Transverse colon (tissue), 4 donors: Measurements from ENCODE around the gene ZNF586. TPM values are rescaled to one million over a fixed set of nuclear protein-coding genes. Genes with fewer than 3 reads are reported as not detected.

Experiments used
- DNase-seq: peaks from one replicate; pipeline ENCODE4 v3.0.0-alpha.2; 2019
- H3K27ac ChIP-seq, 4 donors: fragments of 200-600 bp; sonication (generic); 2 replicates each; pipeline ENCODE4 v1.5.1; 2016 to 2018; ENCODE audit warnings: inconsistent platforms in 4 of 4
- H3K27me3 ChIP-seq: fragments of 200-600 bp; sonication (generic); 2 replicates; pipeline ENCODE4 v1.5.1; 2017; ENCODE audit warnings: inconsistent platforms
- H3K36me3 ChIP-seq, 4 donors: fragments of 200-600 bp; sonication (generic); 2 replicates each; pipeline ENCODE4 v1.5.1; 2017 to 2019; ENCODE audit warnings: inconsistent platforms in 4 of 4
- H3K4me1 ChIP-seq, 4 donors: fragments of 200-600 bp; sonication (generic); 2 replicates each; pipeline ENCODE4 v1.5.1; 2017 to 2020; ENCODE audit warnings: inconsistent platforms in 4 of 4
- H3K4me3 ChIP-seq, 4 donors: fragments of 200-600 bp; sonication (generic); 1 replicate in 1 of 4; 2 replicates in 3 of 4; pipeline versions ENCODE4 v1.5.1 to v1.6.1; 2017 to 2019; ENCODE audit warnings: inconsistent platforms in 4 of 4
- H3K9me3 ChIP-seq, 2 donors: fragments of 200-600 bp; sonication (generic); 2 replicates each; pipeline ENCODE4 v1.5.1; 2017 to 2019; ENCODE audit warnings: inconsistent platforms in 2 of 2
- CTCF ChIP-seq, 5 experiments: fragments of 200-600 bp in 3 of 5; fragments of 450-650 bp in 2 of 5; sonication (generic) in 3 of 5; IDR thresholded peaks; 1 replicate in 2 of 5; 2 replicates in 3 of 5; pipeline ENCODE4 v1.5.1; 2016 to 2017; ENCODE audit warnings: antibody characterized with exemption in 5 of 5, inconsistent platforms in 3 of 5, mild to moderate bottlenecking in 2 of 5, moderate library complexity in 1 of 5
- EP300 ChIP-seq: sonication (generic); formaldehyde crosslinking; IDR thresholded peaks from one replicate; pipeline ENCODE4 v1.6.1; 2017; ENCODE audit warnings: antibody characterized with exemption, low read depth
- POLR2A ChIP-seq: fragments of 450-650 bp; IDR thresholded peaks from one replicate; pipeline ENCODE4 v1.6.1; 2016; ENCODE audit warnings: antibody characterized with exemption, mild to moderate bottlenecking, moderate library complexity
- POLR2AphosphoS5 ChIP-seq, 3 donors: sonication (generic); formaldehyde crosslinking; IDR thresholded peaks; one replicate each; pipeline ENCODE4 v1.6.1; 2016; ENCODE audit warnings: antibody characterized with exemption in 3 of 3
- WGBS, 2 donors: methylation state at CpG; one replicate each; pipeline ENCODE4 v1.1.5; 2018; ENCODE audit warnings: low coverage in 1 of 2; 5-methylcytosine and 5-hydroxymethylcytosine counted together
- in situ Hi-C, 4 donors: fragments of 200-750 bp; cut with MboI; loops; one replicate each; pipeline versions ENCODE4 v1.15.0 to v1.15.1; 2017; ENCODE audit warnings: low sequenced_read_pairs in 3 of 4, low pct_ligation_motif_present in 1 of 4, low pct_unique_long_range_greater_than_20kb in 1 of 4
- intact Hi-C: fragments of 100-400 bp; cut with DNase I; formaldehyde crosslinking; loops from one replicate; pipeline ENCODE4 v1.15.1; 2023; ENCODE audit warnings: low total_unique reads
- total RNA-seq, 4 donors: library from RNA; depleted of rRNA; stranded (reverse); fragments of >200 nt; gene quantifications; one replicate each; pipeline ENCODE4 v1.1.0, GENCODE V29; 2016

The ZNF586 gene
- total RNA-seq, 4 donors from 2014 or later: 20.8 to 79.2 (median 27.3) TPM

- in situ Hi-C loops (no loop called here), intact Hi-C loops (loop anchor here (10.0 kb wide), 1 partner anchor 141 kb away; the partner anchor contains the start of gene ZNF417)
- H3K4me1 ChIP-seq: peaks cover 0 to 19% (median 8%) of the 10 kb centered on the region in 4 donors
- no peak overlapping the region for H3K27ac ChIP-seq
- no peak for DNase-seq
- H3K4me3 ChIP-seq: no peak overlapping the region
- peaks cover 33 to 41% of the 10 kb centered on the region in 2 donors for H3K9me3 ChIP-seq
- TF ChIP-seq CTCF (IDR thresholded peaks at IDR 0.05): no peak
- no peak for TF ChIP-seq POLR2AphosphoS5 (IDR thresholded peaks at IDR 0.05)
- TF ChIP-seq POLR2A: no peak
- TF ChIP-seq EP300: no peak
- peaks cover 0 to 63% (median 19%) of the 10 kb centered on the region in 4 donors for H3K36me3 ChIP-seq
- 98 to 100% methylated on average over 2 to 3 of the region's 3 CpGs for WGBS, 2 donors
- no peaks in the 10 kb centered on the region for H3K27me3 ChIP-seq
Observed at GRCh38 chr19:57773488-57773887, 4.0 kb downstream of the ZNF586 start.

- H3K9me3 ChIP-seq: peaks cover 52 to 72% of the 10 kb centered on the region in 2 donors
- in situ Hi-C loops (no loop called here), intact Hi-C loops (loop anchor here (10.0 kb wide), 1 partner anchor 138 kb away; the partner anchor contains the start of gene ZNF417)
- no peaks in the 10 kb centered on the region for H3K4me1 ChIP-seq
- DNase-seq: no peak
- 88 to 100% methylated on average over 2 to 6 of the region's 6 CpGs for WGBS, 2 donors
- peaks cover 2 to 85% (median 37%) of the 10 kb centered on the region in 4 donors for H3K36me3 ChIP-seq
- no peak overlapping the region for H3K27ac ChIP-seq
- no peaks in the 10 kb centered on the region for H3K27me3 ChIP-seq
- H3K4me3 ChIP-seq: no peak overlapping the region
- TF ChIP-seq EP300 (no peak), POLR2A (no peak), CTCF (IDR thresholded peaks at IDR 0.05) (no peak), POLR2AphosphoS5 (IDR thresholded peaks at IDR 0.05) (no peak)
Observed at GRCh38 chr19:57776764-57777296, 7.4 kb downstream of the ZNF586 start.

- no peaks in the 10 kb centered on the region for H3K4me1 ChIP-seq
- WGBS, 2 donors: 93% methylated on average over 4 of the region's 4 CpGs; no CpG with 5 or more reads in 1 of the 2 donors
- no peak overlapping the region for H3K27ac ChIP-seq
- no peak overlapping the region for H3K4me3 ChIP-seq
- in situ Hi-C loops (no loop called here), intact Hi-C loops (loop anchor here (10.0 kb wide), 1 partner anchor 136 kb away; the partner anchor contains the start of gene ZNF417)
- TF ChIP-seq EP300 (no peak), CTCF (IDR thresholded peaks at IDR 0.05) (no peak), POLR2AphosphoS5 (IDR thresholded peaks at IDR 0.05) (no peak), POLR2A (no peak)
- peaks cover 2 to 72% (median 39%) of the 10 kb centered on the region in 4 donors for H3K36me3 ChIP-seq
- H3K9me3 ChIP-seq: peaks cover 56 to 74% of the 10 kb centered on the region in 2 donors
- DNase-seq: no peak
- H3K27me3 ChIP-seq: no peaks in the 10 kb centered on the region
Observed at GRCh38 chr19:57778336-57778735, 8.9 kb downstream of the ZNF586 start.

GRCh38 chr19:57779220-57779845 lies 9.9 kb downstream of the ZNF586 start:
- 94 to 97% methylated on average over 9 to 10 of the region's 10 CpGs for WGBS, 2 donors
- TF ChIP-seq POLR2A (no peak), CTCF (IDR thresholded peaks at IDR 0.05) (no peak), EP300 (no peak), POLR2AphosphoS5 (IDR thresholded peaks at IDR 0.05) (no peak)
- no peaks in the 10 kb centered on the region for H3K27me3 ChIP-seq
- H3K36me3 ChIP-seq: peaks cover 2 to 75% (median 38%) of the 10 kb centered on the region in 4 donors
- H3K9me3 ChIP-seq: peaks cover 65 to 83% of the 10 kb centered on the region in 2 donors
- no peaks in the 10 kb centered on the region for H3K4me1 ChIP-seq
- H3K4me3 ChIP-seq: no peak overlapping the region
- intact Hi-C loops (loop anchor here (10.0 kb wide), 1 partner anchor 135 kb away; the partner anchor contains the start of gene ZNF417), in situ Hi-C loops (no loop called here)
- DNase-seq: no peak
- H3K27ac ChIP-seq: no peak overlapping the region
